KG1 (cell line): Measurements from ENCODE around the gene PCYT2.

Experiments
- DNase-seq: peaks from one replicate; lab custom pipeline; 2025; lab: John Stamatoyannopoulos, UW

The PCYT2 gene

GRCh38 chr17:81899514-81900166 lies 11.6 kb downstream of the PCYT2 start:
- DNase-seq, result no peak

DNA sequence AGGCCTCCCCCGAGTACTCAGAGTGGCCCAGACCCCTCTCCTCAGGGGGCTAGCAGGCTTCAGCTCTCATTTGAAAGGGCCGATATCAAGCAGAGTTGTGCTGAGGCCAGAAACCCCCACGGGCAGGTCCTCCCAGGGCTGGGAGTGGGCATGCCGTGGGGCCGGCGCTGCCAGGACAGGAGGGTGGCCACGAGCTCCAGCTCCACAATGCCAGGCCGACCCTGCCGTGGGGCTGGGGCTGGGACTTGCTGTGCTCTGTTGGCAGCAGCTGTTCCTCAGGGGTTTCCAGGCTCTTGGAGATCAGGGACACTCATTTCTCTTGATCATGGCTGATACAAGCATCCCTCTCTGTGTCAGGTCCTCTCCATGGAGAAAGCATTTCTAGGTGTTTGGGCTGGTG lies 12.3 kb downstream of the PCYT2 start:
- DNase-seq, result no peak

- DNase-seq, result no peak
These were observed 13.0 kb downstream of the PCYT2 start for GRCh38 chr17:81898029-81898866.

DNA sequence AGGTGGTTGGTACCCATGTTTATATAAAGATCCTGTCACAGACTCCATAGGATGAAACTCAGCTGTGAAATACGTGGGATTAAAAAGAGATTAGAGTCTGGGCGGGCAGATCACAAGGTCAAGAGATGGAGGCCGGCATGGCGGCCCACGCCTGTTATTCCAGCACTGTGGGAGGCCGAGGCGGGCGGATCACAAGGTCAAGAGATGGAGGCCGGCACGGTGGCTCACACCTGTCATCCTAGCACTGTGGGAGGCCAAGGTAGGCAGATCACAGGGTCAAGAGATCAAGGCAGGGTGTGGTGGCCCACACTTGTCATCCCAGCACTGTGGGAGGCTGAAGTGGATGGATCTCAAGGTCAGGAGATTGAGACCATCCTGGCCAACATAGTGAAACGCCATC lies 15.8 kb downstream of the PCYT2 start:
- DNase-seq, result no peak

DNA sequence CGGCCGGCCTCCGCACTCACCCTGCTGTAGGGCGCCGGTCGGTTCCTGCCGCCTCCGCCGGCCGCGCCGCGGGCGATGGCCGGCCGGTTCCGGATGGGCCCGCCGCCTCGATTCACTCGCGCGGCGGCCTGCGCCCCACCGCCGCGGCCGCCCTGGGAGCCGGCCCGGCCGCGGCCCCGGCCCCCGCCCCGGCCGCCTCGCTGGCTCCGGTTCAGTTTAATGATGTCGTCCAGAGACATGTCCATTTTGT lies 20.0 kb downstream of the PCYT2 start:
- no peak for DNase-seq

DNA sequence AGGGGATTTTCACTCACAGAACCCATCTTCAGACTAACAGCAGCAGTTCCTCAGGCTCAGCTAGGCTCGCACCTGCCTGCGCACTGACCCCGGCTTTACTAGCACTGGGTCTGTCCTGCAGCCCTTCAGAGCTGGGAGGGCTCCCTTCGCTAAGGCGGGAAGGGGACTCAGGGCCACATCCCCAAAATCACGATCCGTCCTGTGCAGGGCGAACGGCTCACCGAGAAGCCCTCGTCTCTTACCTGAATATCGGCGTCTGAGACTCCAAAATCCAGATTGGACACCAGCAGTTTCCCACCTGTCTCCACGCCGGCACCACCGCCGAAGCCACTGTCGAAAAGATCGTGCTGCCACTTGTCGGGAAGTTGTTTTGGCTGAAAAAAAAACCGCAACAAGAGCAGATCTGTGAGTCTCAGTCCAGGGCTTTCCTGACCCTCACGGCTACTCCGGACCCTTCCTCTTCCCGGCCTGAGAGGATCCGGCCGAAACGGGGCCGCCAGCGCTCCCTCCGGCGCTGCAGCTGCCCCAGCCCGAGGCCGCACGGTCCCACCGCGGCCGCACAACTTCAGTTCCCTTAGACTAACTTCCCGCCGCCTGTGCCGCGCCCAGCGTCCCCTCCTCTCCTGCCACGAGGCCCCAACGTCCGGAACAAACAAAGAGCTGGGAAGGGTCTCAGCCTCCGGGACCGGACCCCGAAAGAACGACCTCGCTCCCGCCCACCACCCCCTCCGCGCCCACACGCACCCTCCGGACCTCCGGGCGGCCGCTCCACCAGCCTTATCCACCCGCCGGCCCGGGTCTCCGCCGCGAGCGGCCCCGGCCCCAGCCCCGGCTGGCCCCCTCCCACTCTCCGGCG lies 20.5 kb downstream of the PCYT2 start:
- no peak for DNase-seq

DNA sequence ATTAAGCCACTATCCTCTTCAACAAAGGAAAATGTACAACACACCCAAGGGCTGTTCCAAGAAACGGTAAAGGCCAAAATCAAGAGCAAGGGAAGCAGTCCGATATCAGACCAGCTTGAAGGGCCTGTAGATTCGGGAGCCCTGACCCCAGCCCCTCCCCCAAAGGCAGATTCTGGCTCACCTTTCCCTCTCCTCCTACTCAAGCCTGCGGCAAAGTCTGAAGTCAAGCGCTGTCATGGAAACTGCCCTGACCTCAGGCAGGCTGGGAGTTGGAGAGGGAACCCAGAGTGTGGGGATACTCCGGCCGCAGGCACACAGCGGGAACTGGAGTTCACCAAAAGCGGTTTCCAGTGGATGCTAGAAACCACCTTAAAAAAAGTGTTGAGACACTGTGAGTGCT lies 21.6 kb downstream of the PCYT2 start:
- DNase-seq, result no peak

- no peak for DNase-seq
These were observed 22.1 kb downstream of the PCYT2 start for GRCh38 chr17:81888988-81889595.

- DNase-seq, result no peak
These were observed 22.9 kb downstream of the PCYT2 start for GRCh38 chr17:81888105-81888987.

DNA sequence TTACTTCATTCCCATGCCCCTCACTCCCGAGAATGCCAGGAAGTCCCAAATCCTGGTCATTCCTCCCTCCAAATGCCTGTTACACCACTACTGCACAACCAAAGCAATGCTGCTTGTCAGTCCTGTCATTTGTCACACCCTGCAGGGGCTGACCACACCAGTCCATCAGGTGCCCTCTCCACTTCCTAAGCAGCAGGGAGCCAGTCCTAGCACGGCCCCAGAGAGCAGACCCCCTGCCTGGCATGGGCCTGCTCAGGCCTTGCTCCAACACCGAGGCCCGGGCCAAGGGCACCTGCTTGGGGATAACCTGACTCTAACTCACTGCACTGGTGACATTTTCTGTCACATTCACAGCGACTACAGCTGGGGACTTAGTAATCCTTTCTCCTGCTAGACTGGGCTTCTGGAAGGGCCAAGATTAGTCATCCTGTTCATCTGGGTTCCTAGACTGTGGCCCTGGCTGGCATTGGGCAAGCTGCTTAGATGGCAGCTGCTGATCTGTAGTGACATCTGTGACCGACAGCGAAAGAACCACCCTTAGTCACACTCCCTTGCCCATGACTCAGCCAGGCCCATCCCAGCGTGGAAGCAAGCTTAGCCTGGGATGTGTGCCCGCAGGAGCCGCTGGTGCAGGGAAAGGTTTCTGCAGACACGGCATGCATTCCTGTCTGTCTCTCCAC lies 25.2 kb downstream of the PCYT2 start:
- DNase-seq, result no peak

GRCh38 chr17:81885454-81885853 lies 25.7 kb downstream of the PCYT2 start:
- DNase-seq, result no peak

- DNase-seq, result no peak
These were observed 26.2 kb downstream of the PCYT2 start for GRCh38 chr17:81884968-81885367.

GRCh38 chr17:81884520-81884919 lies 26.7 kb downstream of the PCYT2 start:
- DNase-seq, result no peak

- no peak for DNase-seq
These were observed 32.1 kb downstream of the PCYT2 start for GRCh38 chr17:81879121-81879520.

DNA sequence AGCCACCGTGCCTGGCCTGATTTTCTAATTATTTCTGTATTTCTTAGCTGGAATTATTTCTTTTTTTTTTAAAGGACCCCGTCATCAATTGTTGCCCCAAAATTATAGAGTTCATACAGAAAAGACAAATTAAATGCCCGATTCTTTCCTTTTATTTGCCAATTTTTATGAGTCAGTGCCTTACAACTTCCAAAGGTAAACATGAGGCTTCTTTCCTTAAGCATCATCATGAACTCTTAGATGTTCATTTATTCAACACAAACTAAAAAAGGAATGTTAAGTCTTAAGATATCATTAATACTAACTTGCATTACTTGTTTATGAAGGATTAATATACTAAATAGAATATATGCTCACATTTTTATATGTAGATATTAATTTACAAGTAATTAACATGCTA lies 32.9 kb downstream of the PCYT2 start:
- DNase-seq, result no peak

GRCh38 chr17:81877569-81877968 lies 33.6 kb downstream of the PCYT2 start:
- DNase-seq, result no peak

GRCh38 chr17:81871387-81872230 lies 39.6 kb downstream of the PCYT2 start:
- DNase-seq, result peak; percentile 80

DNA sequence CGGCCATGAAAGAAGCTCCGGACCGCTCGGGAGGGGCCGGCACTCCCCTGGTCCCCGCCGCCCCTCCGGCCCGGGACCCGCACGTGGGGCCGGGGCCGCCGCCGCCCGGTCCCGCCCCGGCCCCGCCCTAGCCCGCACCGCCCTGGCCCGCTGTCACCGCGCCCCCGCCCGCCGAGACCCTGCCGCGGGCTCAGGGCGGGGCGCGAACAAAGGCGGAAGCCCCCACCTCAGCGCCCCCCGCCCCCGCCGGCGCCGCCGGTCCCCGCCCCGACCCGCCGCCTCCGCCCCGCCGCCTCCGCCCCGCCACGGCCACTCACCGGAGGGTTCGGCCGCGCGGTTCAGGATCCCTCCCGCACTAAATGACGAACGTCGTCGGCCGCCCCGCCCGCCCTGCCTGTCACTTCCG lies 40.2 kb downstream of the PCYT2 start, which contains the start of gene ARHGDIA:
TSS of gene ARHGDIA (minus strand) at position 357 of the 406 bp plus-strand sequence. CDS start 1,407 bp downstream, outside the sequence.
- no peak for DNase-seq

- no peak for DNase-seq
These were observed 40.8 kb downstream of the PCYT2 start for GRCh38 chr17:81870131-81870980.
